Renal pelvis (tissue), 4 donors: Measurements from ENCODE around the gene EPHB1. TPM values are rescaled to one million over a fixed set of nuclear protein-coding genes. Genes with fewer than 3 reads are reported as not detected.

ENCODE experiments used
- DNase-seq: peaks from one replicate; pipeline ENCODE4 v3.0.0-alpha.2; 2013
- polyA plus RNA-seq, 3 donors: library from polyadenylated mRNA; unstranded; fragments of 120-200 nt; gene quantifications; one replicate each; pipeline ENCODE4 v1.2.1, GENCODE V29; 2013; ENCODE audit not compliant: insufficient read length in 3 of 3

EPHB1 gene
- polyA plus RNA-seq, 3 donors = 5.2 to 6.0 (median 5.9) TPM

DNA sequence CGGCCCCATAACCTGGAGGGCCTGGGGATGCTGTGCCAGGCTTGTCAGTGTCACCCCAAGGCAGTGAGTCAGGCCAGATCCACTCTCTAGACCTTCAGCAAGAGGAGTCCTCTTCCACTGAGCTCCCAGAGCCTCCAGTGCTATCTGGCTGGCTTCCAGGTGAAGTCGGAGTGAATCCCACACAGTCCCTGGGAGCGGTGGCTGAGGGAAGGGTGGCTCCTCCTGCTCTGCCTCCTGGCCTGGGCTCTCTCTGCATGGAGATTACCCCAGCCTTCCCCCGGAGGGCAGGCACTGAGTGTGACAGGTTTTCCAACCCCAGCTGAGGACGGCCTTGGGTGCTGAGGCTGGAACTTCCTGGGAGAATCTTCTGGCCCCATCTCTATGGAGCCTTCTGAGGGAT, 82.7 kb downstream of the EPHB1 start:
- DNase-seq = no peak

GRCh38 chr3:134879990-134880389, 84.9 kb downstream of the EPHB1 start:
- no peak for DNase-seq

GRCh38 chr3:134880431-134880830, 85.4 kb downstream of the EPHB1 start:
- no peak for DNase-seq

DNA sequence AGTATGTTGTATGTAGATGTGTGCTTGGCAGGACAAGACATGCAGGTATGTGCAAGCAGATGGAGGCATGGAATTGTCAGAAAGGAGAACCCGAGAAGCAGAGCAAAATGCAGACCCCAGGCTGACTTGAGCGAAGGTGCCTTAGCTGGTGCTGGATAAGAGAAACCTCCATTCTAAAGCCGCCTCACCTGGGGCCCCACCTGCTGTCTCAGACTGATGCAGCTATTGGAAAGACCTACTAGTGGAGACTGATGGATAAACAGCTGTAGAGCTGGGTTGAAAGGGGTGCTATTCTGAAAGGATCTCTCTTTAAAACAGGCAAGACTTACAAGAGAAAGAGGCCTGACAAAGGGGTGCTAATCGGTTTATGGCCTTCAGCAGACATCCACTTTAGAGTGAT, 86.2 kb downstream of the EPHB1 start:
- DNase-seq = no peak

DNA sequence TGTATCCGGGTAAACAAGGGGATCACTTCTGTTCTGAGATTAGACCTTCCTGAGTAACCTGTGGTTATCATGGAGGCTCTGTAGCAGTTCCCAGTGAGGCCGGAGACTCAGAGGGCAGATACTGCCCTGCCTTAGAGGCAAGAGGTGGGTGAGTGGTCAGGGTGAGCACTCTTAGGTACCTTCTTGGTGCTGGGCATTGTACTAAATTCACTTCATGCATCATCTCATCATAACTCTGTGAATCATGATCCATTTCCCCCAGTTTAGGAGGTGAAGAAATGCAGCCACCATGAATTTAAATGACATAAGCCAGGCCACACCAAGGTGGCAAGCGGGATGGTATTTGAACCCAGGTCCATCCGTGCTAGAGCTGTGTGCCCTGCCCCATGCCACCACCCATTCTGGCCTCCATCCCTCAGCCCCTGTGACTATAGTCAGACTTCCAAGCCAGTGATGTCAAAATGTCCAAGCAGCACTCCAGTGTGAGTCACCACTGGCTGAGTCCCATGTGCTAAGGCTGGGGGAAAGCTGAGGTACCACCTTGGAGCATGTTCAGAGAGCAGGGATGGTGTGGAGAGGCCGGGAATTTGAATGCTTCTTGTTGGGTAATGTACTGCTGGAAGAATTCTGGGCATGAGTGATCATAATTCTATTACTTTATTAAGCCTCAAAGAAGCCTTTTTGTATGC, 88.8 kb downstream of the EPHB1 start:
- no peak for DNase-seq

- no peak for DNase-seq
These were observed 91.0 kb downstream of the EPHB1 start for GRCh38 chr3:134885877-134886621.

DNA sequence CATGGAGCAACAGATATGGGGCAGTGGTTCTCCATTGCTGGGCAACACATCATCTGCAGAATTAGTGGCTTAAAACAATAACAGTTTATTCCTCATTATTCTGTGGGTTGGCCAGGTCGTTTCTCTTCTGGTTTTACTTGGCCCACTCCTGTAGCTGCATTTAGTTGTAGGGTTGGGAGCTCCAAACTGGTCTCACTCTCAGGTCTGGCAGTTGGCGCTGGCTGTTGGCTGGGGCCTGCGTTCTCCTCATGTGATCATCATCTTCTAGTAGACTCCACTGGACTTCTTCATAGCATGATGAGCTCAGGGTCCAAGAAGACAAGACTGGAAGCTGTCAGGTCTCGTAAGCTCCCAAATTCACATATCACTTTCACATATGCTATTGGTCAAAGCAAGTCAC, 91.9 kb downstream of the EPHB1 start:
- no peak for DNase-seq

DNA sequence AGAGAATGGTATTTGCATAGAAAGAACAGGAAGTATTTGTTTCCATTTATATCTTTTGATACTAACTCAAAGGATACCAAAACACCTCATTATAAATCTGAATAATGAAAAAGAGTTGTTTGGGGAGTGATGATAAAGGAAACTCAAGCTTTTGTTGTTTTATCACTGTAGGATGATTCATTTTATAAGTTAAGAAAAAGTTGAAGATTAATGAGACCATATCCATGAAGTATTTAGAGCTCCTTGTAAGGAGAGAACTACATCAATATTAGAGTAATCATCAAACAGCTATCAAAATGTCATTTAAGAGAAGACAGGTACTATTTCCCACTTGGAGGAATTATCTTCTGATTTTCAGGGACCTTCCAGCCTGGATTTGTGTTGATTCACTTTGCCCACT, 92.5 kb downstream of the EPHB1 start:
- DNase-seq = no peak

DNA sequence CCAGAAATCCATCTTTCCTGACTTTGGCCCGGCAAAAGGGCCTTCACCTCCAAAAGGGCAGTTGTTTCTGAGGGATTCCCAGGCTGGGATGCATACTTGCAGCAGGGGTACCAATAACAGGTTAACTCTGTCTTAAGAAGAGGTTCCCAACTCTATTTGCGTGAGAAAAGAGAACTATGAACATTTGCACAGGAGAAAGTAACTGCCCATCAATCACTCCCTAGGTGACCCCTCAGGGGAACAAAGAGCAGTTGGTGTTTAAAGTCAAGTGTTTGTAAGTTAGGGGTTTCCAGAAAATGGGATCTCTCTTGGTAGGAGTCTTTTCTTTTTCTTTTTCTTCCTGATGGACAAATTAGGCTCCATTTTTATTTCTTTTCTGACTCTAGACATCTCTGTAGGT, 97.3 kb downstream of the EPHB1 start:
- no peak for DNase-seq

- no peak for DNase-seq
These were observed 97.7 kb downstream of the EPHB1 start for GRCh38 chr3:134892761-134893160.

GRCh38 chr3:134894533-134894932, 99.5 kb downstream of the EPHB1 start:
- DNase-seq = no peak

GRCh38 chr3:134895181-134895580, 100.1 kb downstream of the EPHB1 start:
- DNase-seq = no peak

DNA sequence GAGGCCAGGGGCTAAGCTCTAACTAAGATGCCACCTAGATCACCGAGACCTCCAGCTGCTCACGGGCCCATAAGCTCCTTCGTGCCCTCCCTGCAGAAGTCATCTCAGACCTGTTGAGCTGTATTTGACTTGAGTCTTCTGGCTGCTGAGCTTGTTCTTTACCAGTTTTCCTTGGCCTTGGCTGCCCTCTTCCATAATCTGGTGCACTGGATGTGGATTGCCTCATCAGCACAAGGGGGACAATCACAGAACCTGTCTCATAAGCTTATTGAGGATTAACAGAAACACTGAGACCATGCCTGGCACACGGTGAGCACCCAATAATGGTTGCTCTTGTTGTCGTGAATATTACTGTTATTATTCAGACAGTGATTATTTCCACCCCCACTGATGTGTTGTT, 101.1 kb downstream of the EPHB1 start:
- DNase-seq = no peak

GRCh38 chr3:134896696-134897095, 101.6 kb downstream of the EPHB1 start:
- DNase-seq = no peak

GRCh38 chr3:134897391-134898141, 102.5 kb downstream of the EPHB1 start:
- no peak for DNase-seq

GRCh38 chr3:134898181-134898754, 103.2 kb downstream of the EPHB1 start:
- no peak for DNase-seq

- no peak for DNase-seq
These were observed 104.7 kb downstream of the EPHB1 start for GRCh38 chr3:134899786-134900185.

GRCh38 chr3:134900482-134900881, 105.4 kb downstream of the EPHB1 start:
- no peak for DNase-seq

- DNase-seq = no peak
These were observed 106.4 kb downstream of the EPHB1 start for GRCh38 chr3:134901461-134901860.

DNA sequence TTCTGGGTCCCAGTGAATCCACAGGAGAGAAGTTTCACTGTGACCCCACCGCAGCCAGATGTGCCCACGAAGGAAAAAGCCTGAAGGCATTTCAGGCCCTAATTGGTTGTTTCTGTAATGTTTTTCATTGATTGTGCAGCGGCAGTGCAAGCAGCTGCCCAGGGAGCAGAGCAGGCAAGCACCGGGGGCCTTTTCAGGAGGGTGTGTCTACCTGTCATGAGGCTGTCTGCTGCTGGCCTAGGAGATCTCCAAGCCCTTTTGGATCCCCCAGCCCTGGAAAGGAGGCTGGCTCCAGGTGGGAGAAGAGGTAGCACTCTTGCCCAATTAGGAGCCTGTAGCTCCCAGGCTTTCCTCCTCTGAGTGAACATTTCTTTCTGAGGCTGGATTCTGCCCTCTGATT, 108.8 kb downstream of the EPHB1 start:
- DNase-seq = no peak

GRCh38 chr3:134904241-134904771, 109.2 kb downstream of the EPHB1 start:
- DNase-seq = peak; percentile 15
